Activated CD8-positive, alpha-beta memory T cell treated with anti-CD3 and anti-CD28 coated beads for 48 hours (primary cell): ENCODE results near the gene GSG1.

Experiments used
- DNase-seq, 3 experiments: peaks; one replicate each; pipeline ENCODE4 v3.0.0-alpha.2; 2020; ENCODE audit warnings: low read depth in 2 of 3, low spot score in 2 of 3

The GSG1 gene

GRCh38 chr12:13120413-13120812 is 16.9 kb upstream of the GSG1 start:
- DNase-seq = no peak

- DNase-seq = no peak
Measured at GRCh38 chr12:13119826-13120225, 16.4 kb upstream of the GSG1 start.

- DNase-seq = no peak
Measured at GRCh38 chr12:13117029-13117428, 13.6 kb upstream of the GSG1 start.

GRCh38 chr12:13116259-13116658 is 12.8 kb upstream of the GSG1 start:
- DNase-seq = no peak

GRCh38 chr12:13114251-13115052 is 11.0 kb upstream of the GSG1 start:
- DNase-seq = no peak

GRCh38 chr12:13112968-13113367 is 9.5 kb upstream of the GSG1 start:
- no peak for DNase-seq

- no peak for DNase-seq
Measured at GRCh38 chr12:13106666-13107065, 3.2 kb upstream of the GSG1 start.

GRCh38 chr12:13105781-13106180 is 2.3 kb upstream of the GSG1 start:
- no peak for DNase-seq

GRCh38 chr12:13104409-13104808 is 942 bp upstream of the GSG1 start:
- no peak for DNase-seq

- no peak for DNase-seq
Measured at GRCh38 chr12:13102461-13103195, 839 bp downstream of the GSG1 start.

- no peak for DNase-seq
Measured at GRCh38 chr12:13101821-13102375, 1.6 kb downstream of the GSG1 start.

GRCh38 chr12:13100882-13101769 is 2.3 kb downstream of the GSG1 start:
- DNase-seq = peak; percentile 60 to 85 (median 73)

- no peak for DNase-seq
Measured at GRCh38 chr12:13100605-13100881, 2.9 kb downstream of the GSG1 start.

- DNase-seq = no peak
Measured at GRCh38 chr12:13099844-13100604, 3.4 kb downstream of the GSG1 start.

- DNase-seq = no peak
Measured at GRCh38 chr12:13099066-13099843, 4.2 kb downstream of the GSG1 start.

GRCh38 chr12:13097491-13098011 is 5.9 kb downstream of the GSG1 start:
- DNase-seq = no peak

- no peak for DNase-seq
Measured at GRCh38 chr12:13095266-13095995, 8.0 kb downstream of the GSG1 start.

GRCh38 chr12:13094367-13094766 is 9.1 kb downstream of the GSG1 start:
- no peak for DNase-seq

GRCh38 chr12:13093848-13094220 is 9.6 kb downstream of the GSG1 start:
- DNase-seq = no peak
